ENCODE results near the gene OTOG. TPM values are rescaled to one million over a fixed set of nuclear protein-coding genes. Genes with fewer than 3 reads are reported as not detected.

Gene OTOG
- total RNA-seq, 2 experiments from 2014 or later = not detected

- Mint-ChIP-seq H3K27ac (no peak overlapping the region), H3K4me3 (no peak overlapping the region), H3K36me3 (ENCODE audit: low read depth) (no peaks in the 10 kb centered on the region), H3K27me3 (peaks cover 40% of the 10 kb centered on the region), H3K9me3 (no peaks in the 10 kb centered on the region), H3K4me1 (ENCODE audit: low read depth) (no peaks in the 10 kb centered on the region)
- Histone ChIP-seq H3K27ac (ENCODE audit: low read depth in 1 of 2, low read length in 2 of 2) (no peak overlapping the region), H3K36me3 (ENCODE audit: insufficient read depth, low read length) (no peaks in the 10 kb centered on the region), H3K4me1 (ENCODE audit: insufficient read depth, low read length) (no peaks in the 10 kb centered on the region), H3K4me3 (ENCODE audit: low read length) (no peak overlapping the region), H3K9me3 (ENCODE audit: control insufficient read depth in 1 of 2, insufficient read depth in 1 of 2, low read length in 2 of 2) (peaks cover 7 to 15% of the 10 kb centered on the region in 2 experiments), H3K27me3 (ENCODE audit: control insufficient read depth in 1 of 2, insufficient read depth in 2 of 2, low read length in 2 of 2) (peaks cover 18 to 20% of the 10 kb centered on the region in 2 experiments)
- no peak for ATAC-seq (ENCODE audit: poor library complexity)
- no peak for DNase-seq
- ChIA-PET POLR2A (no interaction called here), CTCF (no interaction called here)
- intact Hi-C loops (cut with DNase I, micrococcal nuclease) = no loop called here
- no peak for TF ChIP-seq CTCF (IDR thresholded peaks at IDR 0.05)
Observed at GRCh38 chr11:17645190-17645970, 98.3 kb downstream of the OTOG start.

GRCh38 chr11:17646451-17647145, 99.5 kb downstream of the OTOG start:
- Mint-ChIP-seq H3K4me3 (no peak overlapping the region), H3K36me3 (ENCODE audit: low read depth) (no peaks in the 10 kb centered on the region), H3K9me3 (no peaks in the 10 kb centered on the region), H3K4me1 (ENCODE audit: low read depth) (no peaks in the 10 kb centered on the region), H3K27me3 (peaks cover 52% of the 10 kb centered on the region), H3K27ac (no peak overlapping the region)
- H3K4me3 ChIP-seq (ENCODE audit: low read length) = no peak overlapping the region
- ChIA-PET CTCF (no interaction called here), POLR2A (no interaction called here)
- intact Hi-C loops (cut with DNase I, micrococcal nuclease) = no loop called here
- H3K27me3 ChIP-seq (ENCODE audit: control insufficient read depth in 1 of 2, insufficient read depth in 2 of 2, low read length in 2 of 2) = peaks cover 28 to 30% of the 10 kb centered on the region in 2 experiments
- no peak for TF ChIP-seq CTCF (IDR thresholded peaks at IDR 0.05)
- DNase-seq (no peak), ATAC-seq (ENCODE audit: poor library complexity) (no peak)
- H3K4me1 ChIP-seq (ENCODE audit: insufficient read depth, low read length) = no peaks in the 10 kb centered on the region
- H3K36me3 ChIP-seq (ENCODE audit: insufficient read depth, low read length) = no peaks in the 10 kb centered on the region
- H3K27ac ChIP-seq (ENCODE audit: low read depth in 1 of 2, low read length in 2 of 2) = no peak overlapping the region
- peaks cover 7 to 15% of the 10 kb centered on the region in 2 experiments for H3K9me3 ChIP-seq (ENCODE audit: control insufficient read depth in 1 of 2, insufficient read depth in 1 of 2, low read length in 2 of 2)

GRCh38 chr11:17648528-17648927, 101.5 kb downstream of the OTOG start:
- H3K4me3 ChIP-seq (ENCODE audit: low read length) = no peak overlapping the region
- POLR2A ChIA-PET = no interaction called here
- no peak overlapping the region for H3K27ac ChIP-seq (ENCODE audit: low read depth in 1 of 2, low read length in 2 of 2)
- CTCF ChIA-PET = no interaction called here
- Mint-ChIP-seq H3K4me3 (no peak overlapping the region), H3K36me3 (ENCODE audit: low read depth) (no peaks in the 10 kb centered on the region), H3K9me3 (no peaks in the 10 kb centered on the region), H3K4me1 (ENCODE audit: low read depth) (no peaks in the 10 kb centered on the region), H3K27me3 (peaks cover 63% of the 10 kb centered on the region), H3K27ac (no peak overlapping the region)
- ATAC-seq (ENCODE audit: poor library complexity) (no peak), DNase-seq (no peak)
- peaks cover 7 to 16% of the 10 kb centered on the region in 2 experiments for H3K9me3 ChIP-seq (ENCODE audit: control insufficient read depth in 1 of 2, insufficient read depth in 1 of 2, low read length in 2 of 2)
- H3K4me1 ChIP-seq (ENCODE audit: insufficient read depth, low read length) = no peaks in the 10 kb centered on the region
- no peak for TF ChIP-seq CTCF (IDR thresholded peaks at IDR 0.05)
- H3K27me3 ChIP-seq (ENCODE audit: control insufficient read depth in 1 of 2, insufficient read depth in 2 of 2, low read length in 2 of 2) = peaks cover 37% of the 10 kb centered on the region in 2 experiments
- intact Hi-C loops (cut with DNase I, micrococcal nuclease) = no loop called here
- H3K36me3 ChIP-seq (ENCODE audit: insufficient read depth, low read length) = no peaks in the 10 kb centered on the region
